GM18951 (cell line): ENCODE data around the gene RTN4.

ENCODE experiments used
- POLR2A ChIP-seq: IDR thresholded peaks from 4 replicates; pipeline ENCODE4 v1.6.1; 2011; ENCODE audit warnings: mild to moderate bottlenecking; ENCODE audit not compliant: insufficient read length, insufficient read depth; ENCODE audit errors: extremely low read depth
- in situ Hi-C: fragments of 300-500 bp; cut with MboI; formaldehyde crosslinking; loops from one replicate; pipeline ENCODE4 v1.12.0; 2022; ENCODE audit warnings: low sequenced_read_pairs, mixed read lengths, inconsistent platforms; ENCODE audit not compliant: unreplicated experiment

Gene RTN4

DNA sequence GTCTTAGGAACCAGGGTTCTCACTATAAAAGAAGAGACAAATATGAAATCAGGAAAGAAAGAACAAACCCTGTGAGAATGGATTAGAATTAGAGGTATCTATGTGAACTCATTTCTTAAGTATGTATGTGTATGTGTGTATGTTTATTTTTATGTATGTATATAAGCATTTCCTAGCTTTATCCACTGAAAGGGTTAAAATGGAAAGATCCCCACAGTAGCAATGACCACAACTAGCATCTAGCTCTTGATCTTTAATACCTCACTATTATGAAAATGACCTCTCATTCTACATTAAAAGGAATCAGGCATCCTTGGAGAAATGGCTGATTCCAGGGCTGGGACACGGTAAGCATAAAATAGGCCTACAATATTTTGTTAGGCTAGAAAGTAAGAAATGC, 31.6 kb downstream of the RTN4 start:
- in situ Hi-C loops, result no loop called here
- TF ChIP-seq POLR2A, result no peak

DNA sequence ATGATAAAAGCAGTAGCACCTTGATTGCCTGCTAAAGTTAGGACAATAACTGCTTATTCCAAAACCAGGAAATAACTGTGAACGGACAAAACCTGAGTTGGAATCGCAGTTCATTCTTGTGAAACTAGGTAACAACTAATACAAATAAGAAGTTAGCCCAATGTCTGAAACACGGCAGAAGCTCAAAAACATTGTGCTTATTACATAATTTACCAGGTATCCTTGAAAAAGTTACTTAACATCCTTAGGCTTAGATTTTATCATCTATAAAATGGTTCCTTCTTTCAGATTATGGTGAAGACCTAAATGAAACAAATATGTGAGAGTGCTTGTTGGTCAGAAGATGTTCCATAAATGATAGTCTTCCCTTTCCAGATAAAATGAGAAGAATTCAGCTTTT, 32.4 kb downstream of the RTN4 start:
- in situ Hi-C loops, result no loop called here
- TF ChIP-seq POLR2A, result no peak

DNA sequence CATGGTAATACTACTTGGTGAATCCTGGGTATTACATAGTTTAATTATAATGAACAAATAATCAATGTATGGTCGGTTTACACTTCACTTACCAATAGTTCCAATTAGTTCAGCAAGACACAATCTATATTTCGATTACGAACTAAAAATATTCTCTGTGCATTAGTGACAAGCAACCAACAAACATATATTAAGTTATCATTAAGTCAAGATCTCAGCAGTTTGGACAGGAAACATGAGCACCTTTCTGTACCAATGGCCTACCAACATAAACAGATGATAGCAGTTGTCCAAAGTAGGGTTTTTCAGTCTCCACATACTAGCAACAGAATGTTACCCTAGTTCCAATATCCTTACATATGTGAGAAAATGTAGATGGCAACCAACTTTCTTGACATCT, 32.8 kb downstream of the RTN4 start:
- no peak for TF ChIP-seq POLR2A
- in situ Hi-C loops, result no loop called here

DNA sequence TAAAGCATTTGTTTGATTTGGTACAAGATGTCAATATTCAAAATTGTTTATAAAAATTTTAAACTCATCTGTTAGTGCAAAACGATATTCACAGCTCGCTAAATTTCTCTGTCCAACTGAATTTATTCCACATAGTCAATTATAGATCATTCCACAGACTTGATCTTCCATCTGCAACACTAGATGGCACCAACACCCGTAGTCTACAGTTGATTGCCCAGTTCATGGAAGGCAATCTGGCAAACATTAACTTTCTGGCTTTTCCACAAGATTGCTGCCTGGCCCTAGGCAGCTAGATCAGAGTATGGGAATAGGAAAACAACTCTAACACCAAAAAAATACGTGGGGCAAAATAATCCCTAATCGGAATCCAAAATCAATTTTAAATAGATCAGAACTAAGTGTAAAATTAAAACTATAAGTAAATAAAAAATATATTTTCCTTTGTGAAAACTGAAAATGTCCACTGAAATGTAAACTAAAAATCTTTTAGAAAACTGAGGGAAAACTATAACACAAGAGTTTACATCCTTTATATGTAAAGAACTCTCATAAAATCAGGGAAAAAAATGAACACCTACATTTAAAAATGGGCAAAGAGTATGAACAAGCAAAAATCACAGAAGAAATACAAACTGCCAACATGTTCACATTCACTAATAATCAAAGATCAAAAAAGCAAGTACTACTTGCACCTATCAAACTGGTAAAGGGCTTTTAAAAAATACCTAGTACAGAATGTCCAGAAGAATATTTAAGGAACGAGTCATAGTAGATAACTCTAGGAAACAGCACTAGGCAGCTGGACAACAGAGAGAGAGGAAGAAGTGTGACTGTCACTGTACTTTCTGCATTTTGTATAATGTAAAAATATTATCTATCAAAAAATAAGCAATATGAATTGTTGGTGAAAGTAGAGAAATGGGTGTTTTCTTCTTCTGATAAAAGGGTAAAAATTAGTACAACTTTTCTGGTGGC, 35.0 kb downstream of the RTN4 start:
- in situ Hi-C loops, result no loop called here
- TF ChIP-seq POLR2A, result no peak

DNA sequence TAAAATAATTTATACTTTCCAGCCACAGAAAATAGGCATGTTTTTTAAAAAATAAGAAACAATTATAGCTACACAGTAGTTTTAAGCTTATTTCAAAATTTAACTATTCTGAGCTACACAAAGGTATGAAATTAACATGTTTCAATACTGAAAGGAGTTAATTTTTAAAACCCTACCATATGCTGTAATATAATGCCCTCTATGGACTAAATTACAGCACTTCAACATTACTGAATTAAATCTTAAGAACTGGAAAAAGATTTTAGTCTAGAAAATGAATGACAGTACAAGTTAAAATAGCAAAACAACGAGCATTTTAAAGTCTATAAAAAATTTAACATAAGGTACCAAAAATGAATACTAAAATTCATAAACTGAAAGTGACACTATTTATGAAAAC, 36.3 kb downstream of the RTN4 start:
- in situ Hi-C loops, result no loop called here

DNA sequence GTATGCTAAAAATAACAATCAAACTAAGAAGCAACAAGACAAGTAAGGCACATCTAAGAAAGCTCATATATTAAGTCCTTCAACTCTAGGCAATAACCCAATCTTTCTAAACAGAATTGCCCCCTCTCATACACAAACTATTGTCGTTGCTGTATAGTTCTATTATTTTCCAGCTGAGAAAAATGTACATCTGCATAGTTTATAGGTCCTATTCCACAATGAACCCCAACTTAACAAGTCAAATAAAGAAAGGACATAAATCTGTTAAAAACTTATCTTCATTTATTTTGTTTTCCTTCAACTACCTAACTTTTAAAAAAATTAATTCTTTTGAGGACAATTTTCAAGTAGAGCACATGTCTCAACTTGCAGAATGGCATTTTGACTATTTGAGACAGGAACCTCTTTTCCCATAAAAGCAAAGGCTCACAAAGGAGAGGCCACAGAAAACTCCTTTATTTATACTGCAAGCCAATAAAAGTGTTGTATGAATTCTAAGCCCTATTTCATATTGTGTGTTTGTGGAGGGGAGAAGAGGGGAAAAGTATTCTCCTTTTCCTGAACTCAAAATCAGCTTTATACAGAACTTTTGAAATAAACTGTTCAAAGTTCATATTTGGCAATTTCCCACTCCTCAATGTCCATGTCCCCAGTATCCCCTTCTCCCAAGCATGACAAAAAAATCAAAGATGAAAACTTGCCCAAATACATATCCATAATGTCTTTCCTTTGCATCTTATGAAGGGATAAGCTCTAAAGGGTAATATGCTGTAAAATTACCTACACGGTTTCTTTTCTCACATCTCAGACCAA, 37.4 kb downstream of the RTN4 start:
- TF ChIP-seq POLR2A, result no peak
- in situ Hi-C loops, result no loop called here

More for the DNA sequence above, 36.3 kb downstream of the RTN4 start:
- TF ChIP-seq POLR2A, result no peak

DNA sequence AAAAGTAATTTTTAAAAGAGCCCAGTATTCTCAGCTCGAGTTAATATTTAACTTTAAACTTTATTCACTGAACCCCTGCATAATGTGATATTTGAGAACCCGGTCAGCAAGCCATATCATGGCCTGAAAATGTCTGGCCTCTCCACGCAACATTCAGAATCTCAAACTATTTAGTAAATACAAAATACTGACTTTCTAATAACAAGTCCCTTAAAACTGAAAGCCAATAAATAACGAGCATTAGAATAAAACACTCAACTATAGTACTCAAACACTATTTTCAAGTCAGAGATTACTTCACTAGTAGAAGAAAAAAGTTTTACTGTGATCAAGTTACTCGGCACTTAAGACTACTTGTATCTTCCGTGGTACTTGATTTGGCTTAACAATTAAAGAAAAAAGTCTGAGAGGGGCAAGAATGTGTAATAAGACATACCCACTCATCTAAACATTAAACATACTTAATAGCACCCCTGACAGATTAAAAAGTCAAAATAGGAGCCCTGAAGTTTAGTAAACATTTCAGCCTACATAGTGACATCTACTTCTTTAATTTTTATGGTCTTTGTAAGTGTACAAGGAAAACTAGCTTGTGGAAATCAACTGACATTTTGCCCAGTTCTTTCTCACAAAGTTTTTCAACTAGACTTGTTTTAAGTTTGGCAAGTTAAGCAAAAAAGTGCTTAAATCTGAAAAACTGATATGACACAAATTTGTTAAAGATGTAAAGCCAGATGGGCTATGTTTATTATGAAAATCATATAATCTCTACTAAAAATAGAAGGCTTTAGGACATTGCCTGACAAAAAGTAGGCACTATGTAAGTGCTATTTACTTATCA, 38.2 kb downstream of the RTN4 start:
- in situ Hi-C loops, result no loop called here

DNA sequence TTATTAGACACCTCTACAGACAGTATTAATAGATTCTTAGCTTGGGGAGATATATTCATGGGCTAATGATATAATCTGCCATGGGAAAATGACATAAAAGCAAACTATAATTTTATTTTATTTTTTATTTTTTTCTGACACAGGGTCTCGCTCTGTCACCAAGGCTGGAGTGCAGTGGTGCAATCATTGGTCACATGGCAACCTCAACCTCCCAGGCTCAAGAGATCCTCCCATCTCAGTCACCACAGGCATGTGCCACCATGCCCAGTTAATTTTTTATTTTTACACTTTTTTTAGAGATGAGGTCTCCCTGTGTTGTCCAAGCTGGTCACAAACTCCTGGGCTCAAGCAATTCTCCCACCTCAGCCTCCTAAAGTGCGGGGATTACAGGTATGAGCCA, 39.3 kb downstream of the RTN4 start:
- in situ Hi-C loops, result no loop called here
- TF ChIP-seq POLR2A, result no peak

More for the DNA sequence above, 38.2 kb downstream of the RTN4 start:
- no peak for TF ChIP-seq POLR2A

DNA sequence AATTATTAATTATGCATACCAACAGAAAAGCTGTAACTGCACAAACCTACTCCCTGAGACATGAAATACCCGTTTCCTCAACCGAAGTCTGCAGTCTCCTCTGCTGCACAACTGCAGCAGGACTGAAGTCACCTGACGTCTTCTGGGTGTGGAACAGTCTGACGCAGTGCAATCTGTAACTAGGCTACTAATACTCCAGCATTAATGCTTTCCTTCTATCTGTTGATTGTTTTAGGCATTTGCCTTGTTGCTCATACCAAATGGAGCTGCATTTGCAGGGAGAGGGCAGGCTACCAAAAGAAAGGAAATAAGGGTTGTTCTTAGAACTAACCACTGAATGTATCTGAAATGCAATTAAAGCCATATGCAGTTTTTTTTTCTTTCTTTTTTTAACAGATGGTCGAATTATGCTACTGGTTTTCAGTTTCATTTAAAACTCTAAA, 40.1 kb downstream of the RTN4 start:
- in situ Hi-C loops, result no loop called here
- TF ChIP-seq POLR2A, result no peak

DNA sequence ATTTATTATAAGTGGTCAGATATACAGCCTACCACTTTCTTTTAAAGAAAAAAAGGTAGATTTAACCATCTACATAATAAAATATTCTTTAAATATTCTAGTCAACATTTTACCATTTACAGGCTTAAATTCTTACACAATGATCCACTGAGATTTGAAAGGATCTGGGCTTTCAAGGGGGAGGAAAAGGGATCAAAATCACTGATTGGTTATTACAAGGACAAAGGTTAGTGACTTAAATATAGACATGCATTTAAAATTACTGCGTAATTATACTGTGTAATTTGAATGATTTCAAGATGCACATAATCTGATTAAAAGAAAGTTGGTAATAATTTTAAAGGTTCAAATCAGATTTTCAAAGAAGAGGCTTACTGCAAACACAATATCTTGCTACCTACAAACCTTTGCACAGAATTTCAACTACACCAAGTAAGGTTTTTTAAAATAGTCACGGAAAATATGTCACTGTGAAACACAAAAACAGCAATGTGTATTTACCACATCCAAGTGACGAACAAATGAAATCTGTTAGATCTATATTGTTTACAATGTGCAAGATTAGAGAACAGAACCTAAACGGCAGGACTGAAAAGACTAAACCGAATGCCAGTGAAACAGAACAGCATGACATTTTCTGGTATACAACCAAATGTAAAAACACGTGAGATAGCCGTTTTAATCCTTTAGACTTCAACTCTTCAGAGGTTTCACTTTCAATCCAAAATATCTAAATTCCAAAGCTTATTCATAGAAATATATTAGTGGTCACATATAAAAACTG, 40.8 kb downstream of the RTN4 start:
- TF ChIP-seq POLR2A, result no peak
- in situ Hi-C loops, result no loop called here

DNA sequence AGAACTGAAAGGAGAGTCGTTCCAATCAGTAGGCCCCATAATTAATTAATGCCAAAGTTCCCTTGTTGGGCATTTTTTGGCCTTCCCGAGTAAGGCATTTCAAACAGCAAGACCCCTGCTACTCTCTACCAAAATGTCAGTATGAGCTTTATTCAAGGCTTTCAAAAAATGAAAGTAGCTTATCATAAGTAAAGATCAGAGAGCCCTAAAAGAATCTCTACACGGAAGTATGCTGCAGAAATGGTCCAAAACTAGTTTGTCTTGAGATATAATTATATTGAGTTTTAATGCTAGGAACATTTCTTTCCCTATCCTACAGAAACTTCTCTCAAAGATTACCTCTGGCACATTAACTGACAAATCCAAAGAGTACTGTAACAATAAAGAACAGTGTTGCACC, 43.9 kb downstream of the RTN4 start:
- in situ Hi-C loops, result no loop called here
- no peak for TF ChIP-seq POLR2A
